Stimulated activated CD4-positive, alpha-beta T cell treated with anti-CD3 and anti-CD28 coated beads, Interleukin-12 subunit alpha, Interleukin-12 subunit beta, amount 100 ng/mL, for 48 hours (primary cell): ENCODE results near the gene IL3.

ENCODE experiments used
- DNase-seq, 3 donors: peaks; one replicate each; pipeline ENCODE4 v3.0.0-alpha.2; 2020; ENCODE audit warnings: low read depth in 2 of 3, low spot score in 1 of 3

Gene IL3

DNA sequence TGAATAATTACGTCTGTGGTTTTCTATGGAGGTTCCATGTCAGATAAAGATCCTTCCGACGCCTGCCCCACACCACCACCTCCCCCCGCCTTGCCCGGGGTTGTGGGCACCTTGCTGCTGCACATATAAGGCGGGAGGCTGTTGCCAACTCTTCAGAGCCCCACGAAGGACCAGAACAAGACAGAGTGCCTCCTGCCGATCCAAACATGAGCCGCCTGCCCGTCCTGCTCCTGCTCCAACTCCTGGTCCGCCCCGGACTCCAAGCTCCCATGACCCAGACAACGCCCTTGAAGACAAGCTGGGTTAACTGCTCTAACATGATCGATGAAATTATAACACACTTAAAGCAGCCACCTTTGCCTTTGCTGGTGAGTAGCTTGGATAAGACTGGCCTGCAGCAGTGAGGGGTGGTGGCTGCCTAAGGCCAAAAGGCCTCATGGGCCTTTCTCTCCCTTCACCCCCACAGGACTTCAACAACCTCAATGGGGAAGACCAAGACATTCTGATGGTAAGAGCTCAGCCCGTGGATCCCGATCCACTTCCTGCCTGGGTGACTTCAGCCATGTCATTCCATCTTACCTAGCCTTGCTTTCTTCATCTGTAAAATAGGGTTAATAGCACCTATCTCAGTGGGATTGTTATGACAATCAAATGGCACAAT lies at the start of gene IL3:
Gene IL3 (plus strand): TSS at position 155 of the 661 bp plus-strand sequence. CDS start 52 bp downstream, at position 207.
- no peak for DNase-seq

DNA sequence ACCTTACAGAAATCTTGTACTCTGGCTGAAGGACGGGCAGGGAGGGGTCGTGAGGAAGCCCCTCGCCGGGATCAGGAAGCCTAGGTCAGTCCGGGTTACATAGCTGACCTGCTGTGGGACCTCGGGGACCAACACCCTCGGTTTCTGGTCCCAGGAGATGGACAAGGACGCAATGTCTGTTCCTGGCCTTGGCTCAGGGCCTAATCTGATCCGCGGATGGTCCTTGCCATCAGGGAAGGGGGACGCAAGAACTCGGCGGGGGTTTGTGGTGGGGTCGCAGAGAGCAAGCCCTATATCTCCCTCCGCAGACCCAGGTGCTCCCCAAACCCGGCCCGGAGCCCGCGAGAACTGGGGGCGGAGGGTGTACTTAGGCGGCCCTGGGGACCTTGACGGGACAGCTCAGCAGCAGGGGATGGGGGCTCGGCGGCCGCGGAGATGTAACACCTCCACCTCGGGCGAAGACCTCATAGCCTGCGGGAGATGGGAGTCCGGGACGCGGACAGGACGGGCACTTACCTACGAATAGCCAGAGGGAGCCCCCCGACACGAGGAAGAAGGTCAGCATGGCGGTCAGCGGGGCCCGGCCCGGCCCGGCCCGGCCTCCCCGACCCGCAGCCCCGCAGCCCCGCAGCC lies 49.4 kb upstream of the IL3 start:
- no peak for DNase-seq

DNA sequence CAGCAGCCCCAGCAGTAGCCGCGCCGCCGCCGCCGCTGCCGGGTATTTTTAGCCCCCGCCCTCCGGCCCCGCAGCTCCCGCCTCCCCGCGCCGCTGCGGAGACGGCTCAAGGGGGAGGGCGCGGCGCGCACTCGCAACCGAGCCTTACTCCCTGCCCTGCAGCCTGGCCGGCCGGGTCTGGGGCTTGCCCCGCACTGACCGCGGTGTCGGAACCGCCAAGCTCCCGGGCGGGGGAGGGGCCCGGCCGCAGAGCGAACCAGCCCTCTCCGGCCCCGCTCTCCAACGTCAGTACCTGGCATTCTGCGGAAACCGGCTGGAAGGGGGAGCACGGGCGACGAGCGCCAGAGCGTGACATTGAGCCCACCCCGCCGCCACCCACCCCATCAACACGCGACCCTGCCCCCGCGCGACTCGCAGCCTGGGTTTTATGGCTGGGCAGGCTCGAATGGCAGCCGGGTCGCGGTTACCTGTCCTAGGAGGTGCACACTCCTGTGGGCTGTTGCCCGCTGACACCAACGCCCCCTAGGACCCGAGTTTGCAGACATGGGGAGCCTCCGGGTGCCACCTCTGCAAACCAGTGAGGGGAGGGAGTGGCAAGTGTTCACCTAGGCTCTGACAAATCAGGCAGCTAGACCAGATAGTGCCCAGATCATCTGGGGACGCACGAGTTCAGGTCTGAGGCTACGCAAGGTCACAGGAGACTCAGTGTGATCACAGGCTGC lies 48.7 kb upstream of the IL3 start, which contains the start of gene ACSL6:
Gene ACSL6 (minus strand): TSS at position 37 of the 722 bp plus-strand sequence. CDS start 105 bp downstream, outside the sequence.
- DNase-seq = no peak

DNA sequence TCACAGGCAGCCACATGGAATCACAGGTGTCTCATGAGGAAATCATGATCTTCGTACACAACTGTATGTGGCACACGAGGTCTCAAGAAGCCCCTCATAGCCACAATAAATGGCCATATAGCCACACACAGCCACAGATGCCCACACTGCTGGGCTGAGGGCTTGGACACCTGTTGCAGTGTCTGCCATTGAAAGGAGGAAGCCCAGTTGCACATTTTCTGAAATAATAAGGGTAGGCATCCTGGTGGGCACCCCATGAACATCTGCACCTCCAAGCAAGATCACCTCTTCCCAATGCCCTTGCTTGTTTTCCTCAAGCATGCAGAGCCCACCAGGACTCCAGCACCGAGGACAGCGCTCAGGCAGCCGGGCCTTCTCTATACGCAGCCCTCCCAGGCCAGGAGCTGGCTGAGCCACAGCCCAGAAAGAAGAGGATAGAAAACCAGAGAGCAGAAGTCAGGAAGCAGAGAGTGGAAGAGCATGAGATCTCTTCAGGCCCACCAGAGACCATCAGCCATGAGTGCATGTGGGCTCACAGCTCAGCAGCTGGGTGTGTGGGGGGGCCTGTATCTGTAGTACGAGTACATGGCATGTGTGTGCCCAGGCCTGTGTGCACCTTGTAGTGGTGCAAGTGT lies 48.0 kb upstream of the IL3 start:
- no peak for DNase-seq

GRCh38 chr5:132013006-132013689 lies 47.3 kb upstream of the IL3 start:
- no peak for DNase-seq

GRCh38 chr5:132013711-132014110 lies 46.7 kb upstream of the IL3 start:
- no peak for DNase-seq

- no peak for DNase-seq
Observed at GRCh38 chr5:132016721-132017250, 43.7 kb upstream of the IL3 start.

GRCh38 chr5:132017316-132017715 lies 43.1 kb upstream of the IL3 start:
- no peak for DNase-seq

- no peak for DNase-seq
Observed at GRCh38 chr5:132017738-132018625, 42.5 kb upstream of the IL3 start.

GRCh38 chr5:132019337-132019736 lies 41.1 kb upstream of the IL3 start:
- DNase-seq = no peak

DNA sequence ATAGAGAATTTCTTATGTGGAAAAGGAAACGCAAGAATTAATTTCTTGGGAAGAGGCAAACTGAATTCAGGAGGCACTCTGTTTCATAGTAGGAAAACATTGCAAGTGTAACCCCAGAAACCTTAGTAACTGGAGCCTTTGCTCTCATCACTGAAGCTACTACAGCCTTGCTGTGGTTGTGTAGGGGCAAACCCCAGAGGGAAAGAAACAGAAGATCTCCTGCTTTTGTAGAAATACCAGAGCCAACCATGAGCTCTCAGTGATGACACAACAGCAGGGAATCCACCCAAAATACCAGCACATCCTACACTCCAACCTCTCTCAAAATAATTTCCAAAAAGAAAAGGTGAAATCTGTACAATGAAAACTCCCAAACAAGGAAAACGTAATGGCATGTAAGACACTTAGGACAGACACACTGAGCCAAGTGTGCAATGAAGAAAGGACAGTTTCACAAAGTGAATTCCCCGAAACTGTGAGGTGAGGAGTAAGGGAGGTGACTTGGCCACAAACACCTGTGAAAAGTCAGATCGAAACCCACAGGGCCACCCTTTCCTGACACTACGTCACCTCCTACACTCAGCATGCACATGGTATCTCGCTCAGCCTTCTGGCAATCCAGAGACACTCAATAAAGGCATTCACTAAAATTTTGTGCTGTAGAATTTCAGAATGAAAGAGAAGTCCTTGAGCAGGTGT lies 40.4 kb upstream of the IL3 start:
- peak; percentile 67 to 72 (median 68) for DNase-seq

- no peak for DNase-seq
Observed at GRCh38 chr5:132020568-132021339, 39.7 kb upstream of the IL3 start.

DNA sequence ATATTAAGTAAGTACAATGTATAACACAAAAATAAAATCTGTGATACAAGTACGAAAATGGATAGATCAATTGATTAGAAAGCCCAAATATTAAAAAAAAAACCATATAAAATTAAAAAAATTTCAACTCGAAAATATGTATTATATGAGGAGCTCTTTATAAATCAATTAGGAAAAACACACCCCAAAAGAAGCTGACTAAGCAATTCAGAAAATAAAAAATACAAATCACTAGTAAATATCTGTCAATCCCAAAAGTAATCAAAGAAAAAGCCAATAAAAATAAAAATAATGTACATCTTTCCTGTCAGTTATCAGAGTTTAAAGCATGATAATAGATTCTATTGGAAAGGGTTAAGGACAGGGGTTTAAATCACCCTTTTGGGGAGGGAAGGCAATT lies 38.8 kb upstream of the IL3 start:
- no peak for DNase-seq

GRCh38 chr5:132022737-132023136 lies 37.7 kb upstream of the IL3 start:
- peak in 2 of 3 donors; percentile 47 to 53 for DNase-seq

DNA sequence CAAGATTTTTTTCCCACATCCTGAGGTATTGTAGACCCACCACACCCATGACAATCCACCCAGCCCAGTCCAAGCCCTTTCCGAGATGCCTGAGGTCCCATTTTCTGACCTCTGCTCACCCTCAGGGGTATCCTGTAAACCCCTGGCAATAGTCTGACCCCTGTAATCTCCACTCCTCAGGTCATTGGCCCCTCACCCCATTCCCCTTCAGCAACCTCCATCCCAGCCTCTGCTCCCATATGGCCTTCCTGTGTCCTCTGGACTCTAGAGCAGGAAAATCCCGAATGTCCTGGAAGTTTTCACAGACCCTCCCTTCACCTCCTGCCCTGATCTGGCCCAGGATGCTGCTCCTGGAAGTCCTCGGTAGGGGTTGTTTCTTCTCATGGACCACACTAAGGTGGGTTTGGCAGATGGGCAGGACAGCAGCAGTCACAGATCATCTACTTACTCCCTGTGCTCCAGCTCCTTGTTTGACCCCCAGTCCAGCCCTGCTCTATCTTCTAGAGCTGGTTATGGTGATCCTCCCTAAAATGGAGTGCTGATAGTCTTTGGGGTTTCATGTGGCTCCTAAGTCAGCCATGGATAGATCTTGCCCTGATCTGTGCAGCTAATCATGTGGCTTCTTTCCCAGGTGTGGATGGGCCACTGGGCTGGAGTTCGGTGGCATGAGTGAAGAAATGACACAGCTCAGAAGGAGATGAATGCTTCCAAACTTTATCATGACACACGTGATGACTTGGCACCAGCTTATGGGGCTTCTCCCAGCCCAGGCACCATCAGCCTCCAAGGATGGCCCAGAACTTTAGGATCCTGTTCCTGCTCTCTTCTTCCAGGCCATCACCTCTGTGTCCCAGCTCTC lies 37.0 kb upstream of the IL3 start:
- no peak for DNase-seq

GRCh38 chr5:132024117-132024435 lies 36.4 kb upstream of the IL3 start:
- no peak for DNase-seq

DNA sequence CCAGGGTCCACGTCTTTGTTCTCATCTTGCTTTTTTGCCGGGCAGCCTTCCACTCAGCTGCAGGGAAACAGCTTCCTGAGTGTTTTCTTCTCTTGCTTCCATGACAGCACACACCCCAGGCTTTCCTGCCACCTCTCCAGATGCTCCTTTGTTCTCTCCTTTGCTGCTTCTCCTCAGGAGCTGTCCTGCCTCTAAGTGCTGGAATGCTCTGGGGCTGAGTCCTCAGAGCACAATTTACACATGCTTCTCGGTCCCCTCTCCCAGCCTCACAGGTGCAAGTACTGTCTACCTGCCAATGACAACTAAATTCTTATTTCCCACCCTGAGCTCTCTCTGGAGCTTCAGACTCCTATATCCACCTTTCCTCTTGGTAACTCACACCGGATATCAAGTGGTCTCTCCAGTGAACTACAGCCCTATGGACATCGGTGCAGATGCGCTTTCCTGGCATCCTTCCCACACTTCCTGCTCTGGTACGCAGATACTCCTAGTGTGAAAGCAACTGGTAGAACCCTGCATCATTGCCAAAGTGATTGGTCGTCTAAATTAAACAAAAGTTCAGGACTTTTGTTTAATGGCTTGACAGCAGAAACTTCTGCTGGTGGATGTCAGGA lies 35.6 kb upstream of the IL3 start:
- no peak for DNase-seq
